Stimulated activated CD4-positive, alpha-beta T cell treated with anti-CD3 and anti-CD28 coated beads, Interleukin-12 subunit alpha, Interleukin-12 subunit beta, amount 100 ng/mL, for 4 hours (primary cell): ENCODE results near the gene WDR62.
"Not testable (repeated sequence)": the region's sequence is repeated elsewhere in the genome, so short reads cannot be mapped to it uniquely, and the experiment has no call there.

Experiments used
- DNase-seq: peaks from one replicate; pipeline ENCODE4 v3.0.0-alpha.2; 2020

Gene WDR62

DNA sequence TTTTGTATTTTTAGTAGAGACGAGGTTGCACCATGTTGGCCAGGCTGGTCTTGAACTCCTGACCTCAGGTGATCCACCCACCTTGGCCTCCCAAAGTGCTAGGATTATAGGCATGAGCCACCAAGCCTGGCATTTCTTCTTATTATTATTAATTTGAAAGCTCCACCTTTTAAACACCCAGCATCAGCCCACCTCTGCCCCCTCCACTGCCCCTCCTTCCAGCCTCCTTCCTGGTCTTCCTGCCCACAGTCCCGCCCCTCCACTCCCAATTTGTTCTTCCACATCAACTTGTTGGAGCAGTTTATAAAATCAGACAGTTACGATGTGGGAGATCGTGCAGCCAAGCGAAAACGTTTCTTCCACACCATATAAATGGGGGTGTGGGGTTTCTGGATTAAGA lies 14.2 kb upstream of the WDR62 start:
- DNase-seq, result no peak

DNA sequence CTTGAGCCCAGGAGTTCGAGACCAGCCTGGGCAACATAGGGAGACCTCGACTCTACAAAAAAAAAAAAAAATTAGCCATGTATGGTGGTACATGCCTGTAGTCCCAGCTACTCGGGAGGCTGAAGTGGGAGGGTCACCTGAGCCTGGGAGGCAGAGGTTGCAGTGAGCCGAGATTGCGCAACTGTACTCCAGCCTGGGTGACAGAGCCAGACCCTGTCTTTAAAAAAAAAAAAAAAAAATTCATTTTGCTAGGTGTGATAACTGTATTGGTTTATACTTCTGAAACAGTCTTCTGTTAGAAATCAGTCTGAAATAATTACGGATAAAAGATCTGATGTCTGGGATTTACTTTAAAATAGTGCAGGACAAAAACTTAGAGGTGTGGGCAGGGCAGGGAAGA lies 13.6 kb upstream of the WDR62 start:
- not testable (repeated sequence) for DNase-seq

DNA sequence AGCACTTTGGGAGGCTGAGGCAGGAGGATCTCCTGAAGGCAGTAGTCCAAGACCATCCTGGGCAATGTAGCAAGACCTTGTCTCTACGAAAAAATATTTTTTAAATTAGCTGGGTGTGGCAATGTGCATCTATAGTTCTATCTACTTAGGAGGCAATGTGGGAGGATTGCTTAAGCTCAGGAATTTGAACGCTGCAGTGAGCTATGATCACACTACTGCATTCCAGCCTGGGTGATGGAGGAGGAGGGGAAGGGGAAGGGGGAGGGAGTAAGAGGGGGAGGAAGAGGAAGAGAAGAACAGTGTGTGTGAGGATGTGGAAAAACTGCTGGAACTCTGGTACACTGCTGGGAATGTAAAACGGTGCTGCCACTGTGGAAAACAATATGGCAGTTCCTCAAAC lies 12.9 kb upstream of the WDR62 start:
- no peak for DNase-seq

DNA sequence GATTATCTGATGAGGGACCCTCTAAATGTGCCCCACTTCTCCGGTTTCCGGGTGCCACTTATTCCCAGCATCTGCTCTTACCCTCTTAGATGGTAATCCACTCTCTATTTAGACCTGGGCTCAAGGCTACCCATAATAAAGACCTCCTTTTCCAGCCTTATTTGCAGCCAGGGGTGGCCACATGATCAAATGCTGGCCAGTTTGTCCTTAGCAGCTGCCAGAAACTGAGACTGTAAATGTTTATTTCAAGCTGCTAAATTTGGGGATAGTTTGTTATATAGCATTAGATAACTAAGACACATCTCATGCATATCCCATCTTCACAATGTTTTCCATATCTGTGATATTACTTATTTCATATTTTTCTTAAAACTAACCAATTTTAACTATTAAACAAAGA lies 10.7 kb upstream of the WDR62 start:
- no peak for DNase-seq

DNA sequence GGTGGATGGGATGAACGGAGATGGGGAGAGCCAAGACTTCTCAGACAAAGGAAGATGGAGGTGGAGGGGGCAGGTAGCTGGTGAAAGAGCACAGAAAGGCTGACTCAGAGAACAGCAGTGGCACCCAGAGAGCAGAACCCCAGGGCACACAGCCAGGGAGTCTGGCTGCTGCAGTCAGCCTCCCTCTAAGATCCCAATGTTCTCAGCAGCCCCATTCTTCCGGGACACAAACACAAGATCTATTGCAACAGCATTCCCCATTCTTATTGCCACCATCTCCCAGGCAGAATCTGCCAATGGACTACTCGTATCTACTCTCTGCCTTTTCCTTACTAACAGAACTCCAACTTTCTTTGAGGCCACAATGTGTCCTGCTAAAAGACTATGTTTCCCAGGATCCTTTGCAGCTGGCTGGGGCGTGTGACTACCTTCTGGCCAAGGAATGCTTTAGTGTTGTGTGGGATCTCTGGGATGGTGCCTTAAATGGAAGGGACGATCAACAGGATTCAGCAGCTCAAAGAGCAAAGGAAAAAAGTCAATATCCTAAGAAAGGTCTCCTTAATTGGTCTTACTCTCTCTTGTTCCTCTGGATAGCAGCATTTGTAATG lies 8.2 kb upstream of the WDR62 start:
- DNase-seq, result no peak

DNA sequence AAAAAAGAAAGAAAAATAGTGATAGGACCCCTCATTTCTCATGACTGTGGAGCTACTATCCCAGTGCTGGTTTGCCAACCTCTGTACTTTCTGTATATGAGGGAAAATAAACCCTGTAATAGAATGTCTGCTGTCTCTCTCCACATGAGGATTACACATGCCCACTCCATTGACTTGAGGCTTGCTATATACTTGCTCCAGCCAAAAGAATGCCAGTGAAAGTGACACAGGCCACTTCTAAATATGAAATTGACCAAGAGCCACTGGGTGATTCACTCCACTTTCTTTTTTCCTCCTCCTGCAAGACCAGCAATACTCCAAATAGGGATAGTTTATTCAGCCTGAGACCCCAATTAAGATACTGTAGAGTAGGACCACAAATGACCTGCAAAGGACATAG lies 6.9 kb upstream of the WDR62 start:
- DNase-seq, result no peak

DNA sequence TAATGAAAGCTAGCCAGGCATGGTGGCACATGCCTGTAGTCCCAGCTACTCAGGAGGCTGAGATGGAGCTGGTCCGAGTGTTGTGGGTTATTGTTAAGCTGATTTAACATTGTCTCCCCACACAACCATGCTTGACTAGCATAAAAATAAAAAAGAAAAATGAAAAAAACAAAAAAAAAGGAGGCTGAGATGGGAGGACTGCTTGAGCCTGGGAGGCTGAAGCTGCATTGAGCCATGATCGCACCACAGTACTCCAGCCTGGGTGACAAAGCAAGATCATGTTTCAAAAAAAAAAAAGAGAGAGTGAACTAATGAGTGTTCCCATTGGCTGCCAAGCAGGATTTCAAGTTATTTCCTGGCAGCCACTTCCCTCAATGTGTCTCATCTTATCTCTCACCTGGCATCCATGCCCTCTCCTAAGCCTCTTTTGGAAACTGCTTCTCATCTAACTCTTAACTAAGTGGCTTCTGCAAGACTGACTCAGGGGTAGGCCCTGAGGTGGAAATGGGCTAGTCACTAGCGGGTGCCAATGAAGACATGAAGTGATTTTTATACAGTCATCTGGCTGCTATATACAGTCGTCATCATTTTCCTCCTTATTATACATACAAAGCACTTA lies 5.5 kb upstream of the WDR62 start:
- DNase-seq, result no peak

DNA sequence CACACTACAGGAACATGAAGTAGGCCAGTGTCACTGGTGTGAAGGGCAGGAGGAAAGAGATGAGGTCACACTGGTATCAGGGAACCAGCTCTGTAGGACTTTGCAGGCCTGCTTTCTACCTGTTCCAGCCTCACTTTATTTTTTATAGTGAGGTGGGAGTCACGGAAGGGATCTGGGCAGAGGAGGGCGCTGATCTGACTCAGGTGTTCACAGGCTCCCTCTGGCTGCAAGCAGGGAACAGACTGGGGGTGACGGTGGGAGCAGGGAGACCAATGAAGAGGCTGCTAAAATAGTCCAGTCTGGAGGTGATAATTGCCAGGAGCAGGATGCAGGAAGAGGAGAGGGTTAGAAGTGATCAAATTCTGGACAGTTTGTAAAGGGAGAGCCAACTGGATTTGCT lies 3.5 kb upstream of the WDR62 start:
- no peak for DNase-seq

DNA sequence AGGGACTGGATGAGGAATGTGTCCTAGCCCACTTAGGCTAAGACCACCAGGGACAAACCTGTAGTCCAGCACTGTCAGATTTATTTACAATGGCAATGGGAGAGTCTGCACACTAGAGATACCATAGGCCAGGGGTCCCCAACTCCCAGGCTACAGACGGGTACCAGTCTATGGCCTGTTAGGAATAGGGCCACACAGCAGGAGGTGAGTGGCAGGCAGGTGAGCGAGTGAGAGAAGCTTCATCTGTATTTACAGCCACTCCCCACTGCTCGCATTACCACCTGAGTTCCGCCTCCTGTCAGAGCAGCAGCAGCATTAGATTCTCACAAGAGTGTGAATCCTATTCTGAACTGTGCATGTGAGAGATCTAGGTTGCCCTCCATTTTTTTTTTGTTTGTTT lies 3.1 kb upstream of the WDR62 start:
- no peak for DNase-seq

DNA sequence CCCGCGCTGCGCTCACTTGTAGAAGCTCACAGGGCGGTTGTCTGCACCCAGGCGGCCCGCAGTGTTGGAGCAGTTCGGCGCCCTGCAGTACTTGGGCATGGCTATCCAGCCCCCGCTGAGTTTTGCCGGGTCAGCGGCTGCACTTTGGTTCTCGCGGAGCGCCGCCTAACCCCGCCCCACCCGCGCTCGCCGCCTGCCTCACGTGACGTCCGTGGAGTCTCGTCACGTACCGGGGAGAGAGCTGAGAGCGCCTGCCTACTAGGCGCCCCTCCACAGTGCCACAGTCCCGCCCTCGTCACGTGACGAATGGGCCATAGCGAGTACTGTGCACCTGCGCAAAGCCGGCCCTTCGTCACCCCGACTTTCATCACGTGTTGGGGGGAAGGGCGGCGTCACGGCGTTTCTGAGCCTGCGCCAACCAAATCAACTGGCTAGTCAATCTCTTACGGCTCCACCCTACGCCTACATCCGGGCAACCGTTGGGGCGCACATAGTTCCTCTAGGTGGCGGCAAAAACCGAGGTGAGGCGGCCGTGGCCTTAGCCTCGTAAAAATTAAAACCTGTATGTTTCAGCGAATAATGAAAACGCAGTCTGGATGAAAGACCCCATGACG lies 471 bp upstream of the WDR62 start, which contains the start of gene THAP8:
Gene THAP8 (minus strand): TSS at position 167 of the 614 bp plus-strand sequence. CDS start 68 bp downstream, at position 99.
- peak; percentile 99 for DNase-seq

DNA sequence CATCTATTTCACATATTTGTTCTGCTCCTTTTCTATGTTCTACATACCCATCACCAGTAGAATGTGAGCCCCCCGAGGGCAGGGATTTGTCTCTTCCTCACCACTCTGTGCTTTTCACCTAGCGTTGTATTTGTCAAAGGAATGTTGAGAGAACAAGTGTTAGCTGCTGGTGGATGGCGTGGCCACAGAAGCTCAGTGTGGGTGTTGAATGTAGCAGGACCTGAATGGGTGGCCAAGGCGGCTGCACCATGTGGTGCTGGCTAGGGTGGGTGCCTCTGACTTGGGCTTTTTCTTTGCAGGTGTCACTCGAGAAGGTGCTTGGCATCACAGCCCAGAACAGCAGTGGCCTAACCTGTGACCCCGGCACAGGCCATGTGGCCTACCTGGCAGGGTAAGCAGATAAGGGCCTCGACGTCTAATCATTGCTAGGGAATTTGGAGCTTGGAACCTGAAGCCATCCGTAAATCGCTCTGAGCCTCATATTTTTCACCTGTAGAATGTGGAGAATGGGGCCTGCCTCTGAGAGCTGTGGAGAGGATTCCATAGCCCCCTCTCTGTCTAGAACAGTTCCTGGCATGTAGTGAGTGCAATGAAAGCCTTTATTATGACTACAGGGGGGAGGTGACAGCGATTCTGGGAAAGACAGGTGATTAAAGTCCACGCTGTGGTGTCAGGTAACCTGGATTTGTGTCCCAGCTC lies 3.9 kb downstream of the WDR62 start:
- DNase-seq, result no peak

DNA sequence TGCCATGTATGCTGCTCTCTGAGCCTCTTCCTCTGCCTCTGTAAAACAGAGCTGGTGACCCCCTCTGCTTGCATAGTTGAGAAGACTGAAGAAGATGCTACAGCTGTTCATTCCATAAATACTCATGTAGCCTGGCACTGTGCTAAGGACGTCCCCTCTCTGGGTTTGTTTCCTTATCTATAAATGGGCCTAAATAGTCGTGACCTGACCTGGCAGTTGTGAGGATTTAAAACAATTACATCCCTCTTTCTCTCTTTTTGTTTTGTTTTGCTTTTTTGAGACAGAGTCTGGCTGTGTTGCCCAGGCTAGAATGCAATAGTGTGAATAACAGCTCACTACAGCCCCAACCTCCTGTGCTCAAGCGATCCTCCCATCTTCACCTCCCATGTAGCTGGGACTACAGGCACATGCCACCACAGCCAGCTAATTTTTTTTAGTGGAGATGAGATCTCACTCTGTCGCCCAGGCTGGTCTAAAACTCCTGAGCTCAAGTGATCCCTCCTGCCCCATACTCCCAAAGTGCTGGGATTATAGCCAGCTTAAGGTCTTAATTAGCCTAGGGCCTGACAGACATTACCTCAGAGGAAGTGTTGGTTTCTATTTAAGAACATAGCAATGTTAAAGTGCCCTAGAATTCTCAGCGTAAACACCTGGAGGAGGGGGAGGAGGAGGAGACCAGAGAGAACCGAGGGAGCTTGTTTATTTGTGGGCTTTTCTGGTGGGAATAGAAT lies 4.6 kb downstream of the WDR62 start:
- DNase-seq, result no peak

DNA sequence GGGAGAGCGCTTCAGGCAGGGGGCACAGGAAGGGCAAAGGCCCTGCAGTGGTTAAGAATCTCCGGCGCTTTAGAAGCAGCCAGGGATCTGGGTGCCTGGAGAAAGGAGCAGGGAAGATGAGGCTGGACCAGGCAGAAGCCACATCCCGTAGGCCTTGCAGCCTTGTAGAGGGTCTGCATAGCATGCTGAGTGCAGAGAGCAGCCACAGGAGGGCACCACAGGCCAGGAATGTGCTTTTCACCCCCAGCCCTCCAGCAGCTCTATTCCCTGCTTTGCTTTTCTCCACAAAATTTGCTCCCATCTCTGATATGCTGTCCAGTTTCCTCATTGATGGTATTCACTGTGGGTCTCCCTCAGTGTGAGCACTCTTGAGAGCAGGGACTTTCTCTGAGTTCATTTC lies 5.7 kb downstream of the WDR62 start:
- DNase-seq, result peak; percentile 19

DNA sequence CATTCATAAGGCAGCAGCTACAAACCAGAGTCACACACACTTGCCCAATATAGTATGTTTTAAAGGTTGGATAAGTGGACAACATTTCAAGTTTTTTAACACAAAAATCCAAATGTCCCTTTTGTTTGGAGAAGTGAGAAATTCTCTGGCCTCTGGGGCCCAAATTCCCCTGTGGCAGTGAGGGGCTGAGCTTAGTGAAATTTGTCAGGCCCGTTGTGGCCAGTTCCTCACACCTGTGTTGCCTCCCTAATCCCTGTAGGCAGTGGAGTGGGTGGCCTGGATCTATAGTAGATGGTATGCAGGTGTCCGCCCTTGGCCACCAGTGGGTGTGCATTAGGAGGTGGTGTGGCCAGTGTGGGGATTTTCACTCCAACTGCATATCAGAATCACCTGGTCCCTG lies 6.7 kb downstream of the WDR62 start:
- no peak for DNase-seq

DNA sequence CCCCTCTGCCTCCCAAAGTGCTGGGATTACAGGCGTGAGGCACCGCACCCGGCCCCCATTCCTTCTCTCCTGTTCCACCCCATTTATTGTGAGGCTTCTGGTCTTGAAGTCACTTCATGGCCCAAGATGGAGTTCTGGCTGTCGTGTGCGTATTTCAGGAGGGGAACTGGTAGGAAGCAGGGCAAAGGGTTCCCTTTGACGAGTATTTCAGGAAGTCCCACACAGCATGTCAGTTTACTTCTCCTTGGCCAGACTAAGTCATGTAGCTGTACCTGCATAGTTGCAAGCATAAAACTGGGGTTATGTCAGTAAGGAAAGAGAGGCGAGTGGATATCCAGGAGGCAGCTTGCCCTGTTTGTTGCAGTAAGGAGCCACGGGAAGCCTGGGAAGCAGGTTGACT lies 10.1 kb downstream of the WDR62 start:
- DNase-seq, result no peak

DNA sequence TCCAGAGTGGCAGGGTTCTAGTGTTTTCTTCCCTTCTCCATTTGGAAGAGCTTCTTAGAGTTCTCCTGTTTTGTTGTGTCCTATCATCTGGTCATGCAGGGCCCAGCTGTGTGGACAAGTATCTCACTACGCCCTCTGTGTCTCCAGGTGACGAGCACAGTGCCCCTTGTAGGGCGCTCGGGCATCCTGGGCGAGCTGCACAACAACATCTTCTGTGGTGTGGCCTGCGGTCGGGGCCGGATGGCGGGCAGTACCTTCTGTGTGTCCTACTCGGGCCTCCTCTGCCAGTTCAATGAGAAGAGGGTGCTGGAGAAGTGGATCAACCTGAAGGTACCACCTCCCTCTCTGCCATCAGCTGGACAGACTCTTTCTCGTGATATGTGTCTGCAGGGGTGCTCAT lies 13.0 kb downstream of the WDR62 start:
- no peak for DNase-seq

DNA sequence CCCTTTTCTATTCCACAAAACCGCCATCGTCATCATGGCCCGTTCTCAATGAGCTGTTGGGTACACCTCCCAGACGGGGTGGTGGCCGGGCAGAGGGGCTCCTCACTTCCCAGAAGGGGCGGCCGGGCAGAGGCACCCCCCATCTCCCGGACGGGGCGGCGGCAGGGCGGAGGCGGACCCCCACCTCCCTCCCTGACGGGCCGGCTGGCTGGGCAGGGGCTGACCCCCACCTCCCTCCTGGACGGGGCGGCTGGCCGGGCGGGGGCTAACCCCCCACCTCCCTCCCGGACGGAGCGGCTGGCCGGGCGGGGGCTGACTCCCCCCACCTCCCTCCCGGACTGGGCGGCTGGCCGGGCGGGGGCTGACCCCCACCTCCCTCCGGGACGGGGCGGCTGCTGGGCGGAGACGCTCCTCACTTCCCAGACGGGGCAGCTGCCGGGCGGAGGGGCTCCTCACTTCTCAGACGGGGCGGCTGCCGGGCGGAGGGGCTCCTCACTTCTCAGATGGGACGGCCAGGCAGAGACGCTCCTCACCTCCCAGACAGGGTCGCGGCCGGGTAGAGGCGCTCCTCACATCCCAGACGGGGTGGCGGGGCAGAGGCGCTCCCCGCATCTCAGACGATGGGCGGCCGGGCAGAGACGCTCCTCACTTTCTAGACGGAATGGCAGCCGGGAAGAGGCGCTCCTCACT lies 14.3 kb downstream of the WDR62 start:
- DNase-seq, result not testable (repeated sequence)

DNA sequence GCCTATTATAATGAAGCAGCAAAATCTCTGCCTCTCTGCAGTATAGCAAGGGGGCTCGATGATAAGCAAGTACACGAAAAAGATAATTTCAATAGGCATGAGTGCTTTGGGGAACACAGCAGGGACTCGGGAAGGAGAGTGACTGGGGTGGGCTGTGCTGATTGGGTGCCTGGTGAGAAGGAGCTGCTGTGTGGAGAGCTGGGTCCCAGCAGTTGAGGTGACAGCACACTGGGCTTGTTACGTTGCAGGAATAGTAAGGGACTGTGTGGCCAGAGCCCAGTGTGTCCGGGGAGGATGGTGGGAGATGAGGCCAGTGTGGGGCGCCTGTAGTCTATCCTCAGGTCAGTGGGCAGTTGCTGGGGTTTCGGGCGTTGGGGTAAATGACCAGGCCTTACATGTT lies 17.4 kb downstream of the WDR62 start:
- no peak for DNase-seq

DNA sequence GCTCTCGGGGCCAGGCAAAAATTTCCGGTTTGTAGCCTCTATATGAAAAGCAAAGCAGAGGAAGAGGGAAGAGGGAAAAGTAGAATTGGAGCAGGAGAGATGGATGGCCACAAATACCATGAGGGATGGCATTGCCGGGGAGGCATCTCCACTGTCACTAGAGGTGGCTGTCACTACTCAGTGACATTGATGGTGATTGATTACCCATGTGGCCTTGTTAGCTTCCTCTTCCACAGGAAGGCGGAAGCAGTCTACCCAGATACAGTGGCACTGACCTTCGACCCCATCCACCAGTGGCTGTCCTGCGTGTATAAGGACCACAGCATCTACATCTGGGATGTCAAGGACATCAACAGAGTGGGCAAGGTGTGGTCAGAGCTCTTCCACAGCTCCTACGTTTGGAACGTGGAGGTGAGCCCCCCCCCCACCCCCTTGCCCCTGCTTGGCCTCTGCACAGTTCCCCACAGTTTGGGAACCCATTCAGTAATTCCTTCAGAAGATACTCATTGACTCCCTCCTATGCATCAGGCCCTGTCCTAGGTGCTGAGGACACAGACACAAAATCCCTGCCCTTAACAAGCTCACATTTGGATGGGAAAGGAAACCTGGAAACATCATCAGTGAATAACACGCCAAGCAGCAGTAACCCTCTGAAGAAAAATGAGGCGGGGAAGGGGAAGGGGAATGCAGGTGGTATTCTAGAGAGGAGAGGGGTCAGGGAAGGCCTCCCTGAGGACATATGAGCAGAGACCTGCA lies 18.6 kb downstream of the WDR62 start:
- DNase-seq, result no peak

DNA sequence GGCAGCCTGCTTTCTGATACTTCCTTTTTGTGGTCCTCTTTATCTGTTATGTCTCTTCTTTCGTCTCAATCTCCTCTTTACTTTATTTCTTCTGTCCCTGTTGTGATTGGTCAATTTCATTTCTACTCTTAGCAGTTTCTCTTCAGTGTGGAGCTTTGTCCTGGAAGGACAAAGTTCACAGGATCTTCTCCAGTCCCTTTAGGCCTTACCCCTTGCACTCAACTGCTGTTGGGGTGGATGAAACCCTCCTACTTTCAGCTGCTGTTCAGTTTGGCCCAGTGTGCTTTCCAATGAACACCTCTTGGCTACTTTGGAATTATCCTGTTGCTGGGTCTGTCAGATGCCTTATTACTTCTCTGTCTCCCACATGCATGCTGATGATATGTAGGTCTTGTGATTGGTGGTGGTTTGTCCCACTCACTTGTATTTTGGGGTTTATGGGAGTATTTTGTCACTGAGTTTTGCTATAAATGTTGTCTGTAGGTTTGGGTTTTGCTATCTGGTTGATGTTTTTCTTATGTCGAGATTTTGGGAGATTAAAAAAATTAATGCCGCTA lies 24.8 kb downstream of the WDR62 start:
- DNase-seq, result no peak

DNA sequence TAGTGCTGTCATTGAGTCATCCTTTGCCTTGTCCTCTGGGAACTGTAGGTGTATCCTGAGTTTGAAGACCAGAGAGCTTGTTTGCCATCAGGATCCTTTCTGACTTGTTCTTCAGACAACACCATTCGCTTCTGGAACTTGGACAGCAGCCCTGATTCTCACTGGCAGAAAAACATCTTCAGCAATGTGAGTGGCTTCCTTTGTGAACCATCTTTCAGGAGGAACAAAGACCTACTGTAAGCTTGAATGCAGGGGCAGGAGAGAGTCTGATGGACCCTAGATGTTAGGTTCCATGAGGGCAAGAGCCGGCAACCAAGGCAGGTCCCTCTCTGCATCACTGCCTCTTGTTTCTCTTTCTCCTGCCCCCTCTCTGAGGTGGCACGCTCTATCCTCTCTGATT lies 26.7 kb downstream of the WDR62 start:
- no peak for DNase-seq

DNA sequence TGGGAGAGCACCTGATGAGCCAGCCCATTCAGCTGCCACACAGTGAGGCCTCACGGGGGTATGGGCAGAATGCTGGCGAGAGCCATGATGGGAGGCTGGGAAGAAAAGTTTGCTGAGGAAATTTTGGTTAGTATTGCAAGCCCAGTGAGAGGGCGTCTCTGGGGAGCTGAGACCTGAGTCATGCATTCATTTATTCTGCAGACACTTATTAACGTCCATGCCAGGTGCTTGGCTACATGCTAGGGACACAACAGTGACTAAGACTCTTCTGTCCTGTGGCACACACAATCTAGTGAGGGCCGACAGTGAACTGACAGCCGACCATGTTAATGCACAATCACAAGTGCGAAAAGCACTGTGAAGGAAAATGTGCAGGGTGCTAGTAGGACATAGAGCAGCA lies 27.2 kb downstream of the WDR62 start:
- no peak for DNase-seq
